NCI-H1417 treated with DMSO at 0.1 percent for 48 hours (cell line): ENCODE measurements around the gene ATP1A4.

Experiments used
- DNase-seq: peaks from one replicate; lab custom pipeline; 2025; lab: John Stamatoyannopoulos, UW

The ATP1A4 gene

DNA sequence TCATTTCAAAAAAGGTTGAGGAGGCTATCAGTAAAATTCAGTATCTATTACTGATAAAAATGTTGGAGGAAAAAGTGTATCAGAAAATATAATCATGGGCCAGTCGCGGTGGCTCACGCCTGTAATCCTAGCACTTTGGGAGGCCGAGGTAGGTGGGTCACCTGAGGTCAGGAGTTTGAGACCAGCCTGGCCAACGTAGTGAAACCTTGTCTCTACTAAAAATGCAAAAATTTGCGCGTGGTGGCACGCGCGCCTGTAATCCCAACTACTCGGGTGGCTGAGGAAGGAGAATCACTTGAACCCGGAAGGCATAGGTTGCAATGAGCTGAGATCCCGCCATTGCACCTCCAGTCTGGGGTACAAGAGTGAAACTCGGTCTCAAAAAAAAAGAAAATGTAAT, 5.3 kb upstream of the ATP1A4 start:
- no peak for DNase-seq

DNA sequence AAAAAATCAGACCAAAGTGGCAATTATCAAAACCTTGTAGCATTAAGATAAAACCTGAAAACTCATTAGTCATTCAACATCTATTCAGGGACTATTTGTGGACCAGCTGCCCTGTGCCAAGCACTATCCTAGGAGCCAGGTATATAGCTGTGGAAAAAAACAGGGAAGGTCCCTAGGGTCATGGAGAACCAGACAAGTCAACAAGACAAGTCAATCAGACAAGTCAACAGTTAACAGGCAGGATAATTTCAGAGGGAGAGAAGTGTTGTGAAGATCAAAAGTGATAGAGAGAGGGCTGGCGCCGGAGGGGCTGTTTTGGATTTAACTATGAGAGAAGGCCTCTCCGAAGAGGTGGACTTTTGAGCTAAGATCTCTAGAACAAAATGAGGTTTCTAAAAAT, 3.3 kb upstream of the ATP1A4 start:
- DNase-seq, result no peak

GRCh38 chr1:160149233-160149632, 2.2 kb upstream of the ATP1A4 start:
- DNase-seq, result no peak

DNA sequence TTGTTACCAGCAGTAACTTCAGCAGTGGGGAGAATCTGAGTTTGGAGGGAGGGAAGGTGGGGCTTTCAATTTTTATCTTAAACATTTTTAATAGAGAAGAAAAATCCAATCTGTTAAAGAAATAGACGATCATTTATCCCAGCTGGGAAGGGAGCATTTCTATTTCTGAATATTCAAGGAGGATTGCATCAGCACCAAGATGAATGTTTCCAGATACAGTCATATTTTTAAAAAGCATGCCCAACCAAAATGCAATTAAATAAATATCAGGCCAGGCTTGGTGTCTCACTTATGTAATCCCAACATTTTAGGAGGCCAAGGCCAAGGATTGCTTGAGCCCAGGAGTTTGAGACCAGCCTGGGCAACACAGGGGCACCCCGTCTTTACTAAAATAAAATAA, 1.7 kb upstream of the ATP1A4 start:
- no peak for DNase-seq

DNA sequence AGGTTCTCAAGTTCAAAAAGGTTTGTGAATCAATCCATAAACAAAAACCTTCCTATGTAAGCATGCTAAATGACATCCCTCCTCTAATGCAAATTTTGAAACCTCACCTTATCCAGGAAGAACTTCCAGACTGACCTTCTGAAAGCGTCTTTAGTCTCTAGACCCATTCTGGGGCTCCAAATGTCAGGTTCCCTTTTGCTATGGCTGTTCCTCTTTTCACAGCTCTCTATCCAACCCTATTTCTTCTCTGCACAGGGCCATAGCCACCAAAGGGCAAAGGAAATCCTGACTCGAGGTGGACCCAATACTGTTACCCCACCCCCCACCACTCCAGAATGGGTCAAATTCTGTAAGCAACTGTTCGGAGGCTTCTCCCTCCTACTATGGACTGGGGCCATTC, 3.4 kb downstream of the ATP1A4 start:
- no peak for DNase-seq

GRCh38 chr1:160156361-160156760, 5.0 kb downstream of the ATP1A4 start:
- DNase-seq, result no peak

- DNase-seq, result no peak
Observed at GRCh38 chr1:160157174-160157573, 5.8 kb downstream of the ATP1A4 start.

DNA sequence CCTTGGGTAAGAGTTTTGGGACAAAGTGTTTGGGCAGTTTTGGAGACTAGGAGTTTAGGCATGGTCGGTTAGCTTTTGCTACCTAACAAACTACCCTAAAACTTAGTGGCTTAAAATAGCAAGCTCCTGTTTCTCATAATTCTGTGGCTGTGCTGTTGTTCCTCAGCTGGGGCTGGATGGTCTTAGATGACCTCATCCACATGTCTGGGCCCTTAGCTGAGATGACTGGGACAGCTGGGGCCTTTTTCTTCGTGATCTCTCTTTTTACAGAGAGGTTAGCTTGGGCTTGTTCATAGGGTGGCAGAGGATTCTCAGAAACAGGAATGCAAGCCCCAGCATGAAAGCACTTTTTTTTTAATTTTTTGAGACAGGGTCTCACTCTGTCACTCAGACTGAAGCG, 6.6 kb downstream of the ATP1A4 start:
- no peak for DNase-seq

DNA sequence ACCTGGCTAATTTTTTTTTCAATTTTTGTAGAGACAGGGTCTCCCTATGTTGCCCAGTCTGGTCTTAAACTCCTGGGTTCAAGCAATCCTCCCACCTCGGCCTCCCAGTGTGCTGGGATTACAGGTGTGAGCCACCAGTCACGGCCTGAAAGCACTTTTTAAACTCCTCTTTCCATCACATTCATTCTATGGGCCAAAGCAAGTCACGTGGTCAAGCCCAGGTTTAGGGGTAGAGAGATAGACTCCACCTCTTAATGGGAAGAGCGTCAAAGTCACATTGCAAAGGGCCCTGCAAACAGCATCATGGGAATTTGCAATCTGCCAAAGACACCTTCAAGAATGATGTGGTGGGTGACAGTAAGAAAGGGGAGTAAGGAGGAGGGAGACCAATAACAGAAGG, 7.1 kb downstream of the ATP1A4 start:
- no peak for DNase-seq

GRCh38 chr1:160159846-160160245, 8.4 kb downstream of the ATP1A4 start:
- no peak for DNase-seq

- DNase-seq, result no peak
Observed at GRCh38 chr1:160161965-160162705, 10.7 kb downstream of the ATP1A4 start.

DNA sequence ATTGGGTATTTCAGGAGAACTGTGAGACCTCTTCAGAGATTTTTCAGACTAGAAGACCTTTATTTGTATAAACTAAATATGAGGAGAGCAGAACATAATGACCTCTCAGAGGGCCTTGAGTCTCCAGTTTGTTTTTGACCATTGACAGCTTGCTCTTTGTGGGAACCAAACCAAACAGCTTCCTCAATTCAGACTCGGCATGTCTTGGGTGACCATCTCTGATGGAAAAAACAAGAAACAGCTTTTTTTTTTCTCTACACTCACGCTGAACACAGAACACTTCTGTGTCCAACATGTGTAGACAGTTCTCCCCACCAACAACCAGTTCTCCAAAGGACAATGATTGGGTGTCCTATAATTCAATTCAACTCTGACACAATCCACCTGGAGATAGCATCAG, 11.5 kb downstream of the ATP1A4 start:
- no peak for DNase-seq

- no peak for DNase-seq
Observed at GRCh38 chr1:160163615-160164014, 12.2 kb downstream of the ATP1A4 start.

DNA sequence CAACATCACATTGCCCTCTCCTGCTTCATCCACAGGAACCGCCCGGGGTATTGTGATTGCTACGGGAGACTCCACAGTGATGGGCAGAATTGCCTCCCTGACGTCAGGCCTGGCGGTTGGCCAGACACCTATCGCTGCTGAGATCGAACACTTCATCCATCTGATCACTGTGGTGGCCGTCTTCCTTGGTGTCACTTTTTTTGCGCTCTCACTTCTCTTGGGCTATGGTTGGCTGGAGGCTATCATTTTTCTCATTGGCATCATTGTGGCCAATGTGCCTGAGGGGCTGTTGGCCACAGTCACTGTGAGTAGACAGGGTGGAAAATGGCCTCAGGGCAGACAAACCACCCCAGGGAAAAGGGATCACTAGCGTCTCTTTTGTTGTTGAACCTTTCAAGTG, 12.7 kb downstream of the ATP1A4 start:
- DNase-seq, result no peak

- DNase-seq, result no peak
Observed at GRCh38 chr1:160166166-160166868, 14.9 kb downstream of the ATP1A4 start.

- DNase-seq, result no peak
Observed at GRCh38 chr1:160167056-160167455, 15.7 kb downstream of the ATP1A4 start.

DNA sequence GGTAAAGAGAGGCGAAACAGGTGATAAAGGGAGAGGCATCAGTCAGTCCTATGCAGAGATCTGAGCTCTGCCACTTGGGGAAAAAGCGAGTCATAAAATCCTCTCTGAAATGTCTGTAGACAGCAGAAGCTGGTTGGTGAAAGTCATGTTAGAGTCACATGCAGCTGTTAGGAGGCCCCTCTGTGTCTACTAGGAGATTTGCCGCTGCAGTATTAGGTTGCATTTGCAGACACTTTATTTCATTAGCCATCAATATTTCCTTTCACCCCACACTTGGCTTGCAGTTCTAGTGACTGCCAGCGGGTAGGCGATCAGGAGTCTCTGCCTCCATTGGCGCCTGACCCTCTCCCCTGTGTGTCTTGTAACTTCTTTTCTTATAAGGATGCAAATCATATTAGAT, 16.2 kb downstream of the ATP1A4 start:
- no peak for DNase-seq

GRCh38 chr1:160168016-160168415, 16.6 kb downstream of the ATP1A4 start:
- no peak for DNase-seq

DNA sequence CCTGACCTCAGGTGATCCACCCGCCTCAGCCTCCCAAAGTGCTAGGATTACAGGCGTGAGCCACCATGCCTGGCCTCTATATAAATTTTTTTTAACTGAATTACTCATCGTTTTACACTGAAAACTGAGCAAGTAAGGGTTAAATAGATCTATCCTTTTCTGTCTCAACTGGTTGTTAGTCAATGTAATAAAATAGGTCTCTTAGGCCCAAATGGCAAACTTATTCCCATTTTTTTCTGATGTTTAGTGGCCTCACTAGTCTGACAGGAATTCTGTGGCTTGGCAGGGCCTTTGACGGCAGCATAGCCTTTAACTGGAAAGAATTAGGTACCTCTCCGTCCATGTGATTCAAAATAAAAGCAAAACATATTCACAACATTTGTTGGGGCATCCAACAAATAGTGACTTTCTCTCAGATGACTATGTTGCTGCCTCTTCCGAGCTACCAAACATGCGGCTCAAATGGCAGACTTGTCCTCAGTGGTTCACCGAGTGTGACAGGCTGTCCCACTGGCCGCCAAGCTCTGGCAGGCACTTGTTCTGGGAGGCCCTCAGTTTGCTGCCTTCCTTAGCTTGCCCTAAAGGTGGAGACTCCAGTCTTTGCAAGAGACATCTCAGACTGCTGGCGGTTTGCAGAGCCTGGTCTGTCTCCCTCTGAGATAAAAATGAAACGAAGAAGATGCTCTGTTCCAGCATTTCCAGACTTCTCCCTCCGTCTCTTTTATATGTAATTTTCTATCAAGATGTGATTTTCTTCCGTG, 17.4 kb downstream of the ATP1A4 start:
- no peak for DNase-seq

GRCh38 chr1:160169553-160170399, 18.4 kb downstream of the ATP1A4 start:
- DNase-seq, result peak; percentile 80

DNA sequence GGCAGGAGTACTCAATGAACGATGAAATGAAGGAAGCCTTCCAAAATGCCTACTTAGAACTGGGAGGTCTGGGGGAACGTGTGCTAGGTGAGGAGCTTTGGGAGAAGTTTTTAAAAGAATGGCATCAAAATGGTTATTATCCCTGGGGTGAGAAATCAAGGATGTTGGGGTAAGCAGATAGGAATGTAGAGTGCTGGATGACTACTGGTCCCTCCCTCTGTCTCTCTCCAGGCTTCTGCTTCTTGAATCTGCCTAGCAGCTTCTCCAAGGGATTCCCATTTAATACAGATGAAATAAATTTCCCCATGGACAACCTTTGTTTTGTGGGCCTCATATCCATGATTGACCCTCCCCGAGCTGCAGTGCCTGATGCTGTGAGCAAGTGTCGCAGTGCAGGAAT, 20.0 kb downstream of the ATP1A4 start:
- no peak for DNase-seq

DNA sequence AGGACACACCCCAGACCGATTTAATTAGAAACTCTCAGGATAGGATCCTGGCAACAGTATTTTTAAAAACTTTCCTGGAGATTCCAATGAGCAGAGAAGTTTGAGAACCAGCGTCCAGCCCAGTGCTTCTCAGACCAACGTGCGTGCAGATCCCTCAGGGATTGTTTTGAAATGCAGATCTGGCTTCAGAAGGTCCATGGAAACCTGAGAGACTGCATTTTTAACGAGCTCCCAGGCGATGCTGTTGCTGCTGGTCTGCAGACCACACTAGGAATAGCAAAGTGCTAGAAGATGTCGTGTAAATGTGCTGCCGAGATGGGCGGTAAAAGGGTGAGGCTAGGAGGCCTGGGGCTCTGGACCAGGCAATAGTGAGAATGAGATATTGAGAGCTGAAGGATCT, 20.6 kb downstream of the ATP1A4 start:
- no peak for DNase-seq
